ENCODE measurements around the gene EMILIN2.

GRCh38 chr18:2907550-2908135, 60.8 kb downstream of the EMILIN2 start:
- TF ChIP-seq POLR2A (IDR thresholded peaks at IDR 0.05) (no peak), CTCF (IDR thresholded peaks at IDR 0.05) (no peak)
